Breast epithelium (tissue), 3 donors: ENCODE results near the gene PTPN18.

Source experiments
- CTCF ChIP-seq, 3 donors: fragments of 450-650 bp; IDR thresholded peaks; one replicate each; pipeline ENCODE4 v1.5.1; 2016 to 2017; ENCODE audit warnings: antibody characterized with exemption in 3 of 3, mild to moderate bottlenecking in 3 of 3, moderate library complexity in 3 of 3
- POLR2AphosphoS5 ChIP-seq, 3 donors: sonication (generic); formaldehyde crosslinking; IDR thresholded peaks; one replicate each; pipeline ENCODE4 v1.6.1; 2017; ENCODE audit warnings: antibody characterized with exemption in 3 of 3

- no peak for TF ChIP-seq POLR2AphosphoS5 (IDR thresholded peaks at IDR 0.05)
- TF ChIP-seq CTCF (IDR thresholded peaks at IDR 0.05), result no peak
Measured at GRCh38 chr2:130378898-130379214, 23.0 kb downstream of the PTPN18 start.
